ENCODE measurements around the gene KCTD16. TPM values are rescaled to one million over a fixed set of nuclear protein-coding genes. Genes with fewer than 3 reads are reported as not detected.

KCTD16 gene
- total and polyA plus RNA-seq, 2 donors (not counting 1 experiment from before 2014, with no cell fraction given): not detected

GRCh38 chr5:144395704-144396103, 225.0 kb downstream of the KCTD16 start:
- Histone ChIP-seq H3K9ac (ENCODE audit: low read length) (no peak overlapping the region), H3K4me3 (ENCODE audit: control extremely low read depth in 1 of 5, extremely low read depth in 1 of 5, insufficient read depth in 1 of 5, low read depth in 2 of 5, low read length in 4 of 5) (no peak overlapping the region), H3K79me2 (ENCODE audit: control insufficient read depth, insufficient read depth, low read length) (no peaks in the 10 kb centered on the region), H3K27me3 (replicated peaks in 1 of 4; ENCODE audit: control extremely low read depth in 1 of 4, control insufficient read depth in 3 of 4, insufficient read depth in 4 of 4, low read length in 3 of 4) (peaks cover 0 to 2% (median 0%) of the 10 kb centered on the region in 4 experiments), H3K9me3 (ENCODE audit: control extremely low read depth in 1 of 3, control insufficient read depth in 2 of 3, insufficient read depth in 1 of 3, low read length in 2 of 3) (no peaks in the 10 kb centered on the region), H3K4me1 (ENCODE audit: control insufficient read depth in 2 of 2, insufficient read depth in 2 of 2, low read length in 2 of 2) (no peaks in the 10 kb centered on the region), H2AFZ (ENCODE audit: insufficient read depth, low read depth, low read length, poor library complexity, severe bottlenecking) (no peak overlapping the region), H3K4me2 (replicated peaks; ENCODE audit: low read depth, low read length, poor library complexity, severe bottlenecking) (no peak overlapping the region), H4K20me1 (ENCODE audit: control insufficient read depth, insufficient read depth, low read length, poor library complexity, severe bottlenecking) (no peaks in the 10 kb centered on the region), H3K27ac (ENCODE audit: low read length in 2 of 2) (no peak overlapping the region), H3K36me3 (replicated peaks in 1 of 2; ENCODE audit: control extremely low read depth in 1 of 2, control insufficient read depth in 1 of 2, extremely low read depth in 1 of 2, insufficient read depth in 2 of 2, low read length in 1 of 2) (no peaks in the 10 kb centered on the region)
- DNase-seq (no peak), ATAC-seq (ENCODE audit: low read depth) (no peak)
- Mint-ChIP-seq H3K27me3 (no peaks in the 10 kb centered on the region), H3K9me3 (ENCODE audit: insufficient read depth) (peaks cover 3% of the 10 kb centered on the region), H3K4me1 (no peaks in the 10 kb centered on the region), H3K4me3 (no peak overlapping the region), H3K27ac (no peak overlapping the region)
- no peak for TF ChIP-seq CTCF (IDR thresholded peaks at IDR 0.05)
- TF ChIP-seq EZH2 (IDR thresholded peaks at IDR 0.05; ENCODE audit: borderline replicate concordance, insufficient read depth, low read depth, low read length, poor library complexity, severe bottlenecking): no peak
- intact Hi-C loops (cut with micrococcal nuclease): no loop called here
- ChIA-PET POLR2A (no interaction called here), CTCF (no interaction called here)
- WGBS (ENCODE audit: insufficient coverage): no CpG with 5 or more reads among the region's 1 CpG

- intact Hi-C loops (cut with micrococcal nuclease): no loop called here
- Mint-ChIP-seq H3K27ac (no peak overlapping the region), H3K4me3 (no peak overlapping the region), H3K4me1 (no peaks in the 10 kb centered on the region), H3K9me3 (ENCODE audit: insufficient read depth) (no peaks in the 10 kb centered on the region), H3K27me3 (no peaks in the 10 kb centered on the region)
- DNase-seq (no peak), ATAC-seq (ENCODE audit: low read depth) (no peak)
- no peak for TF ChIP-seq EZH2 (IDR thresholded peaks at IDR 0.05; ENCODE audit: borderline replicate concordance, insufficient read depth, low read depth, low read length, poor library complexity, severe bottlenecking)
- TF ChIP-seq CTCF (IDR thresholded peaks at IDR 0.05): no peak
- H3K27ac ChIP-seq (ENCODE audit: low read length in 2 of 2): no peak overlapping the region
- H3K4me2 ChIP-seq (replicated peaks; ENCODE audit: low read depth, low read length, poor library complexity, severe bottlenecking): no peak overlapping the region
- H2AFZ ChIP-seq (ENCODE audit: insufficient read depth, low read depth, low read length, poor library complexity, severe bottlenecking): no peak overlapping the region
- ChIA-PET CTCF (no interaction called here), POLR2A (no interaction called here)
- no peaks in the 10 kb centered on the region for H4K20me1 ChIP-seq (ENCODE audit: control insufficient read depth, insufficient read depth, low read length, poor library complexity, severe bottlenecking)
- H3K27me3 ChIP-seq (replicated peaks in 1 of 4; ENCODE audit: control extremely low read depth in 1 of 4, control insufficient read depth in 3 of 4, insufficient read depth in 4 of 4, low read length in 3 of 4): peaks cover 0 to 2% (median 0%) of the 10 kb centered on the region in 4 experiments
- H3K36me3 ChIP-seq (replicated peaks in 1 of 2; ENCODE audit: control extremely low read depth in 1 of 2, control insufficient read depth in 1 of 2, extremely low read depth in 1 of 2, insufficient read depth in 2 of 2, low read length in 1 of 2): no peaks in the 10 kb centered on the region
- H3K4me1 ChIP-seq (ENCODE audit: control insufficient read depth in 2 of 2, insufficient read depth in 2 of 2, low read length in 2 of 2): no peaks in the 10 kb centered on the region
- H3K9ac ChIP-seq (ENCODE audit: low read length): no peak overlapping the region
- no peaks in the 10 kb centered on the region for H3K9me3 ChIP-seq (ENCODE audit: control extremely low read depth in 1 of 3, control insufficient read depth in 2 of 3, insufficient read depth in 1 of 3, low read length in 2 of 3)
- WGBS (ENCODE audit: insufficient coverage): 100% methylated on average over 1 of the region's 2 CpGs
- H3K79me2 ChIP-seq (ENCODE audit: control insufficient read depth, insufficient read depth, low read length): no peaks in the 10 kb centered on the region
- no peak overlapping the region for H3K4me3 ChIP-seq (ENCODE audit: control extremely low read depth in 1 of 5, extremely low read depth in 1 of 5, insufficient read depth in 1 of 5, low read depth in 2 of 5, low read length in 4 of 5)
Observed at GRCh38 chr5:144403058-144403457, 232.4 kb downstream of the KCTD16 start.
